ENCODE results near the gene CCL16.
"Not testable (repeated sequence)": the region's sequence is repeated elsewhere in the genome, so short reads cannot be mapped to it uniquely, and the experiment has no call there.

CCL16 gene

GRCh38 chr17:35981246-35981645, at the start of gene CCL16:
TSS of gene CCL16 (minus strand) at chr17:35981497. CDS start at chr17:35981420, 77 bp downstream.
- no peak for DNase-seq

GRCh38 chr17:36030956-36031355, 49.7 kb upstream of the CCL16 start:
- no peak for DNase-seq

GRCh38 chr17:36027761-36028160, 46.5 kb upstream of the CCL16 start:
- DNase-seq = no peak

GRCh38 chr17:36024106-36024869, 43.0 kb upstream of the CCL16 start:
- DNase-seq = no peak

GRCh38 chr17:36019423-36019822, 38.1 kb upstream of the CCL16 start:
- DNase-seq = no peak

- DNase-seq = no peak
Observed at GRCh38 chr17:36017799-36018198, 36.5 kb upstream of the CCL16 start, which contains the start of gene CCL23. TSS of gene CCL23 (minus strand) at chr17:36017972. CDS start at chr17:36017897, 75 bp downstream.

- no peak for DNase-seq
Observed at GRCh38 chr17:36016555-36016954, 35.3 kb upstream of the CCL16 start.

GRCh38 chr17:36015895-36016294, 34.6 kb upstream of the CCL16 start:
- DNase-seq = not testable (repeated sequence)

- no peak for DNase-seq
Observed at GRCh38 chr17:36014946-36015345, 33.6 kb upstream of the CCL16 start.

- no peak for DNase-seq
Observed at GRCh38 chr17:36011201-36011600, 29.9 kb upstream of the CCL16 start.

- no peak for DNase-seq
Observed at GRCh38 chr17:36008998-36009665, 27.8 kb upstream of the CCL16 start.

GRCh38 chr17:36004594-36005108, 23.4 kb upstream of the CCL16 start:
- DNase-seq = no peak

- DNase-seq = no peak
Observed at GRCh38 chr17:36002631-36003030, 21.3 kb upstream of the CCL16 start.

- DNase-seq = no peak
Observed at GRCh38 chr17:36001862-36002603, 20.7 kb upstream of the CCL16 start.

GRCh38 chr17:36001110-36001771, 19.9 kb upstream of the CCL16 start, which contains the start of gene CCL15:
TSS of gene CCL15 (minus strand) at chr17:36001553. CDS start at chr17:36001492, 61 bp downstream.
- no peak for DNase-seq

- DNase-seq = no peak
Observed at GRCh38 chr17:36000732-36001109, 19.4 kb upstream of the CCL16 start.

GRCh38 chr17:35998756-35999155, 17.5 kb upstream of the CCL16 start:
- no peak for DNase-seq

- no peak for DNase-seq
Observed at GRCh38 chr17:35998018-35998545, 16.8 kb upstream of the CCL16 start.

- DNase-seq = not testable (repeated sequence)
Observed at GRCh38 chr17:35995346-35995745, 14.0 kb upstream of the CCL16 start.

- no peak for DNase-seq
Observed at GRCh38 chr17:35991075-35991474, 9.8 kb upstream of the CCL16 start.

- no peak for DNase-seq
Observed at GRCh38 chr17:35988164-35988563, 6.9 kb upstream of the CCL16 start.

GRCh38 chr17:35986643-35987042, 5.3 kb upstream of the CCL16 start, which contains the start of gene CCL14:
TSS of gene CCL14 (minus strand) at chr17:35986729. CDS start at chr17:35986649, 80 bp downstream.
- DNase-seq = no peak

All from fibroblast of skin of right quadriceps (primary cell).